GM18867 (cell line): ENCODE measurements around the gene CPE.

ENCODE experiments used
- ATAC-seq: cut with Tn5 transposase; IDR thresholded peaks from one replicate; pipeline ENCODE4 v1.9.1; 2021; ENCODE audit warnings: mild to moderate bottlenecking, moderate library complexity; ENCODE audit not compliant: unreplicated experiment

CPE gene

DNA sequence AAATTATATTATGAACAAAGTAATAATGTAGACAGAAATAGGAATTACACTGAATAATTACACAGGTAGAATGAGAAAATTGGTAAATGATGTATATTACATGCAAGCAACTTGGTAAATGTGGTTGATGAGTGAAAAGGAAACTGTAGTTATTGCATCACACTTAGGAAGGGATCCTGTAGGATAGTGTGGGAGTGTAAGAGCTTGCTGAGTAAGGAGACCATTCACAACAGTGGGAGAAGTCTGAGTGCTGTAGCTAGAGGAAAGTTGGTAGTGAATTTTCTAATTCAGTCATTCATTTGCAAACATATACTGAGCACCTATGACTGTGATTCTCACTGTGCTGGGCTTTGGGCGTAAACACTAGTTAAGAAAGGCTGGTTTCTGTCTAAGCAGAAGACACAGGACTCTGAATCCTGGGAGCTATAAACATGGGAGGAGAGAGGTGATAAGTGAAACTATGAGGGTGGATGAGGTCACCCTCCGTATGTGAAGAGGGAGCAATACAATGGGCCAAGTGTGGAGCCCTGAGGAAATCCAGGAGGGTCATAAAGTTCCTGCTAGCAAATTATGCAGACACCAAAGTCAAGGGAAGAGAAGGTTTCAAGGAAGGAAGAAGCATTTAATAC is 14.2 kb upstream of the CPE start:
- no peak for ATAC-seq

DNA sequence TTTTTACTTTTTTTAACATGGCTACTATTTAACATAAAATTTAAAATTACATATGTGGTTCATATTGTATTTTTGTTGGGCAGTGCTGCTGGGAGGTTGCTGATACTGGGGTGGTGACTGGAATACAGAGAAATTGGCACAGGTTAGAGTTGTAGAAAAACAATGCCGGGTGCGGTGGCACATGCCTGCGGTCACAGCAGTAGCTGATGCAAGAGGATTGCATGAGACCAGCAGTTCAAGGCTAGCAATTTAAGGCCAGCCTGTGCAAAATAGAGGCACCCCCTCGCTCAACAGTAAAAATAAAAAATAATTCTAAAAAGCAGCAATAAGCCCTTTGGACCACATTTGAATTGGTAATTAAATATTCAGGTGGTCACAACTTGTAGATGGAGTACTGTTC is 11.8 kb upstream of the CPE start:
- no peak for ATAC-seq

- ATAC-seq: no peak
Observed at GRCh38 chr4:165368114-165368513, 10.7 kb upstream of the CPE start.

GRCh38 chr4:165368567-165368966 is 10.2 kb upstream of the CPE start:
- ATAC-seq: no peak

- ATAC-seq: no peak
Observed at GRCh38 chr4:165369522-165369921, 9.3 kb upstream of the CPE start.

GRCh38 chr4:165370530-165370929 is 8.3 kb upstream of the CPE start:
- ATAC-seq: no peak

DNA sequence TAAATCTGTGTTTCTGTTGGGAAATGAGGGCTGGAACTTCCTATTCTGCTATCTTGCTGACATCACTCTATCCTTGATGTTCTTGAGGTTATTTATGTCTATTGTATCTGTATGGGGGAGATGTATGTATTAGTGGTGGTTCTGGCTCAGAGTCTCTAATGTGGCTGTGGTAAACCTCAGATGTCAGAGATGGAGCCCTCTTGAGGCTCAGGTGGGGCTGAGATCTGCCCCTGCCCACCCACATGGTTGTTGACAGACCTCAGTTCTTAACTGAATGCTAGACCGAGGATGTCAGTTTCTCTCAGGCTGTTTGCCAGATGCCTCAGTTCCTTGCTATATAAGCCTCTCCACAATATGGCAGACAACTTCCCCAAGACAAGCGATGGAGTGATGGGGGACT is 3.3 kb upstream of the CPE start:
- ATAC-seq: no peak

- no peak for ATAC-seq
Observed at GRCh38 chr4:165378398-165378744, 437 bp upstream of the CPE start.

- ATAC-seq: no peak
Observed at GRCh38 chr4:165379678-165380064, 863 bp downstream of the CPE start.

- ATAC-seq: no peak
Observed at GRCh38 chr4:165380805-165381204, 2.0 kb downstream of the CPE start.

GRCh38 chr4:165381821-165382373 is 3.1 kb downstream of the CPE start:
- ATAC-seq: no peak

DNA sequence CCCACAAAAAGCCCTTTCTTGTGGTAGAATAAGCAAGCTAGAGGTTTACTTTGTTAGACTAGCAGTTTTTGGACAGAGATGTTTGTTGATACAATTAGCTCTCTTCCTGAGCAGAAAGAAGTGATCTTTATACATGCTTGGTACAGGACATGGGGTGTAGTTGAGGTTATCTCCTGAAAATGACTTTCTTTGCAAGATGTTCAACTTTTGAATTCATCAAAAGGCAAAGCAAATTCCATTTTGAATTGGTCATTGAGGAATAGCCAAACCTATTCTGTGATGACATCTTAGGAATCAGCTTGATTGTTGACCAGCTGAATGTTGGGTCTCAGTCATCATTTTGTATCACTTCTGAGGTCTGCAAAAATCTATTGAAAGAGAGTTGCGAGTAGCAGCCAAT is 3.8 kb downstream of the CPE start:
- no peak for ATAC-seq

- ATAC-seq: no peak
Observed at GRCh38 chr4:165383591-165384073, 4.8 kb downstream of the CPE start.

GRCh38 chr4:165384186-165384585 is 5.4 kb downstream of the CPE start:
- no peak for ATAC-seq

DNA sequence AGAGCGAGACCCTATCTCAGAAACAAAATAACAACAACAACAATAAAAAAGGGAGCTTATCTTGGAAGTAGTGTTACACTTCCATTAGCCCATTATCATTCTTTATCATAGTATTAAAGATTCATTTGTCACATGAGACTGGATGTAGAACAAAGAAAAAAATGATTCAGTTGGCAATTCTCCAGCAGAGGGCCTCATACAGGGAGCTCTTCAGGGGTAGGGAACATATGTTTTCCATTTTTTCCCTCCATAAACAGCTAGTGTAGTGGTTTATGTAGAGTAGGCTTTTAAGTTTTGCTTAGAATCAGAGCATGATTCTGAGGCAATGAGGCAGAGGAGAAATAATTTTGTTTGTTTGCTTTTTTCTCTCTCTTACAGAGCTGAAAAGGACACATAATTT is 5.8 kb downstream of the CPE start:
- no peak for ATAC-seq

GRCh38 chr4:165385126-165385525 is 6.3 kb downstream of the CPE start:
- no peak for ATAC-seq

- no peak for ATAC-seq
Observed at GRCh38 chr4:165386328-165386727, 7.5 kb downstream of the CPE start.

- ATAC-seq: no peak
Observed at GRCh38 chr4:165388756-165389155, 9.9 kb downstream of the CPE start.

- no peak for ATAC-seq
Observed at GRCh38 chr4:165393051-165393450, 14.2 kb downstream of the CPE start.

GRCh38 chr4:165393704-165394103 is 14.9 kb downstream of the CPE start:
- no peak for ATAC-seq

DNA sequence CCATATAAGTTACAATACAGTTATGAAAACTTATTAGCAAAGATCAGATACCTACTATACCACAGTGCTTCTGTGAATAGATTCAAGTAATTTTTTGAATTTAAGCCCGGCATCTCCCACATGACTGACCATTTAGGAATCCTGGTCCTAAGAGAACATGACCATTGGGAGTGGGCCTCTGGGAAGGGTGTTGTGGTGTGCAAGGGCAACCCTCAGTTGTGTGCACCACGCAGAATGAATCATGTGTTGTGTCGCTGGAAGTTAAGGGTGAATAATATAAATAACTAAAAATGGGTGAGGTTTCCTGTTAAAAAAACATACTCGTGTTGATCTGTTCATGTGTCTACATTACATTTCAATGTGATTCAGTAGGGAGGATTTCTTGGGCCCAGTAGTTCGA is 15.5 kb downstream of the CPE start:
- no peak for ATAC-seq

DNA sequence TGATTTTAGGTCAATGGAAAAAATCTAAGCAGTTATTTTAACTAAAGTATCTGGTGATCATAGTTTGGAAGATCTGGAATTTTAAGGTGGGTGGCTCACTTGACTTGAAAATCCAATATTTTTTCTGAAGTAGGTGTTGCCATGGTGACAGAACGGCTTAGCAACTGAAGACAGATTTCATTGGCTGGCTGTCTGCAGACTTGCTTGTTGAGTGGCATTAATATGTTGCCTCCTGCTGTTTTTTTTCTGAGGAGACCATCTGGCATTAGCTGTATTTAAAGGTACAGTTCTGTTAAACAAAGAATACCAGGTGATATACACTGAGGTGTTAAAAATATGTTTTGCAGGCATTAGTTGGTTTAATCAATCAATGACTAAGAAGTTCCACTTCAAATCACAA is 19.8 kb downstream of the CPE start:
- peak; percentile 79 for ATAC-seq

GRCh38 chr4:165402375-165402774 is 23.6 kb downstream of the CPE start:
- ATAC-seq: no peak
